Glomerular visceral epithelial cell (primary cell): ENCODE data around the gene SAMM50.

Experiments
- DNase-seq: peaks from one replicate; pipeline ENCODE4 v3.0.0-alpha.2; 2016; ENCODE audit errors: extremely low spot score

The SAMM50 gene

GRCh38 chr22:43976861-43977795 is 21.9 kb downstream of the SAMM50 start:
- DNase-seq = no peak

GRCh38 chr22:43978558-43978957 is 23.3 kb downstream of the SAMM50 start:
- DNase-seq = no peak

GRCh38 chr22:43980579-43980978 is 25.3 kb downstream of the SAMM50 start:
- no peak for DNase-seq

GRCh38 chr22:43980996-43981395 is 25.8 kb downstream of the SAMM50 start:
- DNase-seq = no peak

GRCh38 chr22:43983808-43984207 is 28.6 kb downstream of the SAMM50 start:
- DNase-seq = no peak

- DNase-seq = no peak
Observed at GRCh38 chr22:43985532-43985931, 30.3 kb downstream of the SAMM50 start.

- no peak for DNase-seq
Observed at GRCh38 chr22:43988116-43988820, 33.0 kb downstream of the SAMM50 start.

- DNase-seq = no peak
Observed at GRCh38 chr22:43988960-43989359, 33.7 kb downstream of the SAMM50 start.

GRCh38 chr22:43990044-43990443 is 34.8 kb downstream of the SAMM50 start:
- no peak for DNase-seq

- DNase-seq = no peak
Observed at GRCh38 chr22:43991316-43992020, 36.2 kb downstream of the SAMM50 start.

- DNase-seq = no peak
Observed at GRCh38 chr22:43992331-43992821, 37.1 kb downstream of the SAMM50 start.

GRCh38 chr22:43993072-43993760 is 38.0 kb downstream of the SAMM50 start:
- peak; percentile 50 for DNase-seq

- no peak for DNase-seq
Observed at GRCh38 chr22:43994006-43994405, 38.8 kb downstream of the SAMM50 start.

GRCh38 chr22:43994416-43994815 is 39.2 kb downstream of the SAMM50 start:
- DNase-seq = no peak

GRCh38 chr22:43995057-43995685 is 39.9 kb downstream of the SAMM50 start:
- DNase-seq = no peak

GRCh38 chr22:43995798-43996169 is 40.5 kb downstream of the SAMM50 start:
- no peak for DNase-seq

- DNase-seq = no peak
Observed at GRCh38 chr22:43996170-43996980, 41.1 kb downstream of the SAMM50 start.

- no peak for DNase-seq
Observed at GRCh38 chr22:43996981-43997265, 41.7 kb downstream of the SAMM50 start.

- DNase-seq = no peak
Observed at GRCh38 chr22:43998679-43999264, 43.5 kb downstream of the SAMM50 start.

GRCh38 chr22:43999378-43999777 is 44.1 kb downstream of the SAMM50 start:
- no peak for DNase-seq
